ENCODE results near the gene PNPLA6. TPM values are rescaled to one million over a fixed set of nuclear protein-coding genes. Genes with fewer than 3 reads are reported as not detected.
A peak's percentile ranks its signal among the peaks of the same experiment; 100 is the strongest.

Gene PNPLA6
- total RNA-seq, 4 donors from 2014 or later: 115 to 435 (median 147) TPM

DNA sequence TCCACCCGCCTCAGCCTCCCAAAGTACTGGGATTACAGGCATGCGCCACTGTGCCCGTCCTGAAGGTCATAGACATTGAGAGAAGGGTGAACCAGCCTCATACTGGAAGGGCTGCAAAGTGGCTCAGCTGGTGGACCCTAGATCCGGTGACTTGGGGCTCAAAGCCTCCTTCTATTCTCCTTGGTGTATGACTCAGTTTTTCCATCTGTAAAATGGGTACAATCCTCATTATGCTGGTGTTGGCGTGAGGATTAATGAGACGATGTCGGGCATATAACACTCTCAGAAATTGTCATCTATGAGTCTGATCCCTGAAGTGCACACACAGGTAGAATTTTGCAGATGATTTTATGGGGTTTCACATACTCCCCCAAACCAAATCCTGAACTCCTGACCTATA, 54.3 kb downstream of the PNPLA6 start:
- intact Hi-C loops (cut with DNase I; ENCODE audit: low total_unique reads) (loop anchor here (2.0 kb wide), 1 partner anchor 239 kb away; no protein-coding TSS in a partner anchor), in situ Hi-C loops (cut with MboI; ENCODE audit: low pct_ligation_motif_present in 1 of 4, low pct_unique_long_range_greater_than_20kb in 1 of 4, low sequenced_read_pairs in 3 of 4) (no loop called here)
- 86 to 92% methylated on average over 3 to 7 of the region's 7 CpGs for whole genome bisulfite sequencing, 2 donors (ENCODE audit: low coverage in 1 of 2)
- Histone ChIP-seq H3K9me3 (no peaks in the 10 kb centered on the region), H3K27me3 (peaks cover 31% of the 10 kb centered on the region), H3K4me3 (no peak overlapping the region), H3K36me3 (no peaks in the 10 kb centered on the region), H3K4me1 (no peaks in the 10 kb centered on the region), H3K27ac (no peak overlapping the region)
- TF ChIP-seq POLR2AphosphoS5 (IDR thresholded peaks at IDR 0.05) (no peak), POLR2A (IDR thresholded peaks at IDR 0.05) (no peak), EP300 (IDR thresholded peaks at IDR 0.05; ENCODE audit: low read depth) (no peak)
- TF ChIP-seq, protein P1, sequence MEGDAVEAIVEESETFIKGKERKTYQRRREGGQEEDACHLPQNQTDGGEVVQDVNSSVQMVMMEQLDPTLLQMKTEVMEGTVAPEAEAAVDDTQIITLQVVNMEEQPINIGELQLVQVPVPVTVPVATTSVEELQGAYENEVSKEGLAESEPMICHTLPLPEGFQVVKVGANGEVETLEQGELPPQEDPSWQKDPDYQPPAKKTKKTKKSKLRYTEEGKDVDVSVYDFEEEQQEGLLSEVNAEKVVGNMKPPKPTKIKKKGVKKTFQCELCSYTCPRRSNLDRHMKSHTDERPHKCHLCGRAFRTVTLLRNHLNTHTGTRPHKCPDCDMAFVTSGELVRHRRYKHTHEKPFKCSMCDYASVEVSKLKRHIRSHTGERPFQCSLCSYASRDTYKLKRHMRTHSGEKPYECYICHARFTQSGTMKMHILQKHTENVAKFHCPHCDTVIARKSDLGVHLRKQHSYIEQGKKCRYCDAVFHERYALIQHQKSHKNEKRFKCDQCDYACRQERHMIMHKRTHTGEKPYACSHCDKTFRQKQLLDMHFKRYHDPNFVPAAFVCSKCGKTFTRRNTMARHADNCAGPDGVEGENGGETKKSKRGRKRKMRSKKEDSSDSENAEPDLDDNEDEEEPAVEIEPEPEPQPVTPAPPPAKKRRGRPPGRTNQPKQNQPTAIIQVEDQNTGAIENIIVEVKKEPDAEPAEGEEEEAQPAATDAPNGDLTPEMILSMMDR (IDR thresholded peaks at IDR 0.05): no peak
- DNase-seq: no peak

DNA sequence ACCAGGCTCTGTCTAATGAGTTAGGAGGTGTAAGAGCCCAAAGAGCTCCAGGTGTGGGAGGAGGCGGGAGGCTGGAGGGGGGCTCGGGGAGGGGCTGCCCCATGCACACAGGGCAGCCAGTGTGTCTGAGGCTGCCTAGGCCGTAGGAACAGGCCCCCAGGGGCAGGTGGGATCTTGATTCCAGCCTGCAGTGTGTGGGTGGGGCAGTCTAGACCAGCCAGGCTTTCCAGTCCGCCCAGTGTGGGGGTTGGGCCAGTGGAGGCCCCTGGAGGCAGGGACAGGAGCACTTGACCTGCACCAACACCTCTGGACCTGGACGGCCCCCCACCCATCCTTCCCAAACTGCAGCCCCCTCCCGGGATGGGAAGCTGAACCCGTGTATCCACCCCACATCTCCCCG, 54.7 kb downstream of the PNPLA6 start:
- WGBS, 2 donors (ENCODE audit: low coverage in 1 of 2): 51 to 80% methylated on average over 1 to 4 of the region's 8 CpGs
- H3K27me3 ChIP-seq: peaks cover 35% of the 10 kb centered on the region
- H3K9me3 ChIP-seq: no peaks in the 10 kb centered on the region
- intact Hi-C loops (cut with DNase I; ENCODE audit: low total_unique reads) (loop anchor here (2.0 kb wide), 1 partner anchor 239 kb away; no protein-coding TSS in a partner anchor), in situ Hi-C loops (cut with MboI; ENCODE audit: low pct_ligation_motif_present in 1 of 4, low pct_unique_long_range_greater_than_20kb in 1 of 4, low sequenced_read_pairs in 3 of 4) (no loop called here)
- TF ChIP-seq POLR2AphosphoS5 (IDR thresholded peaks at IDR 0.05) (no peak), POLR2A (IDR thresholded peaks at IDR 0.05) (no peak), EP300 (IDR thresholded peaks at IDR 0.05; ENCODE audit: low read depth) (no peak)
- TF ChIP-seq, protein P1 (IDR thresholded peaks at IDR 0.05): no peak
- H3K27ac ChIP-seq: no peak overlapping the region
- no peaks in the 10 kb centered on the region for H3K36me3 ChIP-seq
- H3K4me3 ChIP-seq: no peak overlapping the region
- H3K4me1 ChIP-seq: no peaks in the 10 kb centered on the region
- DNase-seq: peak; percentile 50

DNA sequence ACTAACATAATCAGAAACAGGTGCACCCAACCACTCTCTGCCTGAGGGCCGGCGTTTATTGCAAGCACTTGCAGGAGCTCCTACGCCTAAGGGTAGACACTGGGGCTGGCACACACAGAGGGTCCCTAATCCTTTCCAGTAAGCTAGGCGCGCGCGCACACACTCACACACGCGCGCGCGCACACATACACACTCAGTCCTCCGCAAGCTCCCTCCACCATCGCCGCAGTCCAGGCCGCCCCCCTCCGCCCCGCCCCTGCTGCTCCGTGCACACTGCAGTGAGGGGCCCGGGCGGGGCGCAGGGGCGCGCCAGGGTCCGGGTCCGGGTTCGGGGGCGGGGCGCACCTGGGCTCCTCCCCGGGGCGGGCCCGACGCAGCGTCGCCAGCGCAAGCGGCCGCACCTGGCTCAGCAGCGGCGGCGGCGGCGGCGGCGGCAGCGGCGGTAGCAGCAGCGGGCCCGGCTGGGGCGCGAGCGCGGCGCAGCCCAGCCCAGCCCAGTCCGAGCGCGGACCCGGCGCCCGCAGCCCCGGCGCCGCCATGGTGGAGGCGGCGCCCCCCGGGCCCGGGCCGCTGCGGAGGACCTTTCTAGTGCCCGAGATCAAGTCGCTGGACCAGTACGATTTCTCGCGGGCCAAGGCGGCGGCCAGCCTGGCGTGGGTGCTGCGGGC, 60.1 kb downstream of the PNPLA6 start, which contains the start of gene CAMSAP3:
Gene CAMSAP3, plus strand, starts transcription at position 398 of the 668 bp plus-strand sequence. Its CDS starts 140 bp downstream, at position 538.
- in situ Hi-C loops (cut with MboI; ENCODE audit: low pct_ligation_motif_present in 1 of 4, low pct_unique_long_range_greater_than_20kb in 1 of 4, low sequenced_read_pairs in 3 of 4): no loop called here
- intact Hi-C loops (cut with DNase I; ENCODE audit: low total_unique reads): no loop called here
- peaks cover 0 to 9% (median 6%) of the 10 kb centered on the region in 4 donors for H3K4me1 ChIP-seq

DNA sequence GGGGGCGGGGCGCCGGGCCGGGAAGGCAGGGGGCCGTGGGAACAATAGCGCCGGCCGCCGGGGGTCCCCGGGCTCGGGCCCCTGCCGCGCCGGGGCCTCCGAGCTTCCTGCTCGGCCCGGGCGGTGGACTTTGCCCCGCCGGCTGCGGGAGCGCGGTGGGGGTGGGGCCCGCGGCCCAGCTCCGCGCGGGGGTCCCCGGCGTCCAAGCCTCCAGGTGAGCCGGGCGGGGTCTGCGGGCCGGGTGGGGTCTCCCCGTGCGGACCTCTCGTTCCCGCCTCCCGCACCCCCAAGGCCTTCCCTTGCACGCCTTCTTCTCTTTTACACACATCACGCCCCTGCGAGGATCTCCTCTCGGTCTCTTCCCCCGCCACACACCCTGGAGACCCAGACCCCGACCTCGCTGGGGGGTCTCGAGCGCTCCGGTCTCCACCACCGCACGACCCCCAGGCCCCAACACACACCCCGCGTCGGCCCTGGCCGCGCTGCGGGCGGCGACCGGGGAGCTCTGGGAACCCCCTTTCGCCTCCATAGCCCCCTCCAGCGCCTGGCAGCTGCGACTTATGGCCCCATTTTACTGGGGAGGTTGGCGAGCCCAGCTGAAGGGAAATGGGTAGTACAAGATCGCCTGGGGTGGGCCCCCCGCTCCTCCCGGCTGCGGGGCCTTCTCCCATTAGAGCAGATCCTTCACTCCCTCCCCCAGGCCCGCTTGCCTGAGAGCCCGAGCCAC, 60.9 kb downstream of the PNPLA6 start:
- intact Hi-C loops (cut with DNase I; ENCODE audit: low total_unique reads) (no loop called here), in situ Hi-C loops (cut with MboI; ENCODE audit: low pct_ligation_motif_present in 1 of 4, low pct_unique_long_range_greater_than_20kb in 1 of 4, low sequenced_read_pairs in 3 of 4) (no loop called here)
- Histone ChIP-seq H3K27ac (peak overlapping the region; percentile 34 to 81 (median 72)), H3K36me3 (no peaks in the 10 kb centered on the region), H3K4me1 (peaks cover 0 to 9% (median 6%) of the 10 kb centered on the region in 4 donors), H3K9me3 (no peaks in the 10 kb centered on the region), H3K4me3 (peak overlapping the region; percentile 2 to 72 (median 58)), H3K27me3 (peaks cover 45% of the 10 kb centered on the region)
- TF ChIP-seq EP300 (IDR thresholded peaks at IDR 0.05; ENCODE audit: low read depth): no peak
- TF ChIP-seq, protein P1 (IDR thresholded peaks at IDR 0.05): no peak
- no peak for TF ChIP-seq POLR2A (IDR thresholded peaks at IDR 0.05)
- no peak for TF ChIP-seq POLR2AphosphoS5 (IDR thresholded peaks at IDR 0.05)
- WGBS, 2 donors (ENCODE audit: low coverage in 1 of 2): 4% methylated on average over 60 of the region's 70 CpGs; no CpG with 5 or more reads in 1 of the 2 donors
- peak; percentile 36 for DNase-seq

More for the DNA sequence above, 60.1 kb downstream of the PNPLA6 start, which contains the start of gene CAMSAP3:
- Histone ChIP-seq H3K27ac (peak within 1 kb of the TSS; percentile 34 to 81 (median 72)), H3K36me3 (no peaks in the 10 kb centered on the region), H3K9me3 (no peaks in the 10 kb centered on the region), H3K27me3 (peaks cover 53% of the 10 kb centered on the region), H3K4me3 (peak within 1 kb of the TSS; percentile 2 to 72 (median 58))
- peak; percentile 71 for DNase-seq
- TF ChIP-seq POLR2A (IDR thresholded peaks at IDR 0.05): no peak
- TF ChIP-seq, protein P1 (IDR thresholded peaks at IDR 0.05): no peak
- 3% methylated on average over 16 of the region's 78 CpGs; no CpG with 5 or more reads in 1 of the 2 donors for WGBS, 2 donors (ENCODE audit: low coverage in 1 of 2)

All from transverse colon (tissue), 4 donors.